Pancreas (tissue), 10 donors: ENCODE measurements around the gene BNIP3. TPM values are rescaled to one million over a fixed set of nuclear protein-coding genes. Genes with fewer than 3 reads are reported as not detected.
A peak's percentile ranks its signal among the peaks of the same experiment; 100 is the strongest.

ENCODE experiments used
- ATAC-seq, 4 donors: fragments of 200-7000 bp; cut with Tn5 transposase; one replicate each; pipeline versions ENCODE4 v1.8.0 to v1.9.1; 2020; ENCODE audit warnings: mild to moderate bottlenecking in 4 of 4, moderate library complexity in 4 of 4
- DNase-seq, 6 donors: peaks; one replicate each; pipeline ENCODE4 v3.0.0-alpha.2; 2020
- FAIRE-seq: peaks from 2 replicates; lab custom pipeline; 2012; peaks lifted over from hg19 to GRCh38; lab: Jason Lieb, UNC
- H3K27ac ChIP-seq, 4 donors: fragments of 200-600 bp; sonication (generic); 1 replicate in 3 of 4; 2 replicates in 1 of 4; pipeline versions ENCODE4 v1.5.0 to v1.8.0; 2020
- H3K27me3 ChIP-seq, 4 donors: fragments of 200-600 bp; one replicate each; pipeline ENCODE4 v1.8.0; 2021
- H3K36me3 ChIP-seq, 3 donors: fragments of 200-600 bp; sonication (generic) in 1 of 3; one replicate each; pipeline versions ENCODE4 v1.5.0 to v1.8.0; 2020 to 2021
- H3K4me1 ChIP-seq, 3 donors: fragments of 200-600 bp; one replicate each; pipeline ENCODE4 v1.8.0; 2021
- H3K4me3 ChIP-seq, 4 donors: fragments of 200-600 bp; sonication (generic) in 2 of 4; one replicate each; pipeline versions ENCODE4 v1.5.0 to v1.8.0; 2020 to 2021
- H3K9me3 ChIP-seq, 4 donors: fragments of 200-600 bp; one replicate each; pipeline ENCODE4 v1.8.0; 2021
- WGBS, 2 donors: extraction: QIAGEN DNeasy Blood & Tissue Kit; methylation state at CpG; one replicate each; pipeline ENCODE4 v1.1.7; 2013; 5-methylcytosine and 5-hydroxymethylcytosine counted together
- intact Hi-C, 3 donors: fragments of 100-400 bp; cut with DNase I; formaldehyde crosslinking; loops; one replicate each; pipeline versions ENCODE4 v1.11.1 to v1.14.2; 2022
- polyA plus RNA-seq, 2 donors: library from polyadenylated mRNA; stranded (reverse); fragments of 200-250 nt; gene quantifications; one replicate each; pipeline ENCODE4 v1.2.3, GENCODE V29; 2013
- total RNA-seq, 6 donors: library from RNA; stranded (reverse); fragmentation: NEBNext Ultra II Directional in 4 of 6; extraction: Animal tissue kit (Norgen Biotek cat#: 25700) in 4 of 6; gene quantifications; one replicate each; pipeline versions ENCODE4 v1.2.1 to v1.2.4, GENCODE V29; 2021 to 2023
- TF ChIP-seq, protein P1 (sequence below), 4 donors: fragments of 200-600 bp; sonication (generic) in 3 of 4; IDR thresholded peaks; one replicate each; pipeline versions ENCODE4 v1.5.0 to v1.8.0; 2021; ENCODE audit warnings: antibody characterized with exemption in 4 of 4
- donor health status: healthy with polysubstance abuse.
- donor health status: DM: no; HTN: no; CAD: no; lungs with moderate emphysema.
- donor health status: DM: no; HTN: no; CAD: no.
- donor health status: control.
- donor health status: control.
- donor health status: Bipolar disorder and iron deficiency.
- donor health status: DM: yes; HTN: yes; CAD: no.
- donor health status: DM: no; HTN: no; CAD: no.
- donor health status: DM: no; HTN: no; CAD: no.
- donor health status: DM: yes; HTN: yes; CAD: no.

Gene BNIP3
- total and polyA plus RNA-seq, 8 donors = 65.7 to 471 (median 142) TPM

DNA sequence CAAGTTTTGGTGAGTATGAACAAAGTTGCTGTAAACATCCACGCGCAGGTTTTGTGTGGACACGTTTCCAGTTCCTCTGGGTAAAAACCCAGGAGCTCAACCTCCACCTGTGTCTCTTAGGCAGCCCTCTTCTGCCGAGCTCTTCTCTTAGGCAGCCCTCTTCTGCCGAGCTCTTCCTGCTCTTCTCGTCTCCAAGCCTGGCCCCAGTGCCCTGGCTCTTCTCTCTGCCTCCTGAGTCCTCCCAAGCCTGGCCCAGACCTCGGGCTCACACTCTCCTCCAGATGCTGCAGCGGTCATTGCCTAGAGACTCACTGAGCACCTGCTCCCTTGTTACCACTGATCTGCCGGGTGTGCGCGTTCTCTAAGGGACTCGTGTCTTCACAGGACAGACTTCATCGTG lies 38.7 kb upstream of the BNIP3 start:
- peaks cover 0 to 5% (median 2%) of the 10 kb centered on the region in 4 donors for H3K27me3 ChIP-seq
- H3K4me1 ChIP-seq = peaks cover 0 to 3% (median 0%) of the 10 kb centered on the region in 3 donors
- ATAC-seq (no peak), FAIRE-seq (no peak), DNase-seq (no peak)
- intact Hi-C loops = loop anchor here in 2 of 3 donors (5.0 kb wide), 2 partner anchors 128 to 133 kb away; no protein-coding TSS in a partner anchor
- H3K4me3 ChIP-seq = no peak overlapping the region
- TF ChIP-seq, protein P1, sequence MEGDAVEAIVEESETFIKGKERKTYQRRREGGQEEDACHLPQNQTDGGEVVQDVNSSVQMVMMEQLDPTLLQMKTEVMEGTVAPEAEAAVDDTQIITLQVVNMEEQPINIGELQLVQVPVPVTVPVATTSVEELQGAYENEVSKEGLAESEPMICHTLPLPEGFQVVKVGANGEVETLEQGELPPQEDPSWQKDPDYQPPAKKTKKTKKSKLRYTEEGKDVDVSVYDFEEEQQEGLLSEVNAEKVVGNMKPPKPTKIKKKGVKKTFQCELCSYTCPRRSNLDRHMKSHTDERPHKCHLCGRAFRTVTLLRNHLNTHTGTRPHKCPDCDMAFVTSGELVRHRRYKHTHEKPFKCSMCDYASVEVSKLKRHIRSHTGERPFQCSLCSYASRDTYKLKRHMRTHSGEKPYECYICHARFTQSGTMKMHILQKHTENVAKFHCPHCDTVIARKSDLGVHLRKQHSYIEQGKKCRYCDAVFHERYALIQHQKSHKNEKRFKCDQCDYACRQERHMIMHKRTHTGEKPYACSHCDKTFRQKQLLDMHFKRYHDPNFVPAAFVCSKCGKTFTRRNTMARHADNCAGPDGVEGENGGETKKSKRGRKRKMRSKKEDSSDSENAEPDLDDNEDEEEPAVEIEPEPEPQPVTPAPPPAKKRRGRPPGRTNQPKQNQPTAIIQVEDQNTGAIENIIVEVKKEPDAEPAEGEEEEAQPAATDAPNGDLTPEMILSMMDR (IDR thresholded peaks at IDR 0.05) = no peak
- H3K9me3 ChIP-seq = no peaks in the 10 kb centered on the region
- no peaks in the 10 kb centered on the region for H3K36me3 ChIP-seq
- WGBS, 2 donors = 78 to 82% methylated on average over 13 of the region's 13 CpGs
- H3K27ac ChIP-seq = no peak overlapping the region

DNA sequence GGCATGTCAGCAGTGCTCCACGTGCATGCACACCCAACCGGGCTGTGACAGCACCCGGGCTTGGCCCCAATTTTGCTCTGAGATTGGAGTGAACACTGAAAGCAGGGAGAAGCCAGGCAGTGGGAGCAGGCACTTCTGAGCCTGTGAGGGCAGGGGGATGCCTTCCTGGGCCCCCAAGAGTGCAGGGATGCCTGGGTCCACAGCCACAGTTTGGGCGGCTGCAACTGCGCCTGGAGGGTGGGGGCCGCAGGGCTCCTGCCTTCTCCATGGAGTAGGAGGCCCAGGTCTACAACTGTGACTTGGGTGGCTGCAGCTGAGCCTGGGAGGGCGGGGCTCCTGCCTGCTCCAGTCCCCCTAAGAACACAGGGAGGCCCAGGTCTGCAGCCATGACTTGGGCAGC lies 37.6 kb upstream of the BNIP3 start:
- no peak overlapping the region for H3K4me3 ChIP-seq
- ATAC-seq = no peak
- no peak for FAIRE-seq
- intact Hi-C loops = no loop called here
- H3K27me3 ChIP-seq = peaks cover 0 to 5% (median 2%) of the 10 kb centered on the region in 4 donors
- H3K36me3 ChIP-seq = no peaks in the 10 kb centered on the region
- DNase-seq = no peak
- no peaks in the 10 kb centered on the region for H3K9me3 ChIP-seq
- TF ChIP-seq, protein P1 (IDR thresholded peaks at IDR 0.05) = no peak
- H3K4me1 ChIP-seq = peaks cover 0 to 3% (median 0%) of the 10 kb centered on the region in 3 donors
- 93 to 94% methylated on average over 7 of the region's 7 CpGs for WGBS, 2 donors
- H3K27ac ChIP-seq = no peak overlapping the region

DNA sequence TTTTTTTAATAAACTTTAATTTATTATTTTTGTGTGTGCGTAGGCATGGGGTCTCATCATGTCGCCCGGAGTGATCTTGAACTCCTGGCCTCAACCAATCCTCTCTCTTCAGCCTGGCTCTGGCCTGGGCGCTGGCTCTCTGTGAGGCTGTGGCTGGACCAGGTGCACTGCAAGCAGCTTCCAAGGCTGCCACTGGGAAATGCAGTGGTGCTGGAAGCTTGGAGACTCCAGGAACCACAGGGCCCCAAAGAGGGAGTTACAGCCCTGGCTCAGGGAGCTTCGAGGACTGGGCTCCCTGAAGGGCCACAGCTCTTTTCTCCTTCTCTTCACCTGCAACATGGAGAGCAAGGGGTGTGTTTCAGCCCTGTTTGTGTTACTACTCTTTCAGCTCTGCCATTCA lies 36.7 kb upstream of the BNIP3 start:
- Histone ChIP-seq H3K27me3 (no peaks in the 10 kb centered on the region), H3K36me3 (no peaks in the 10 kb centered on the region), H3K4me1 (peaks cover 0 to 3% (median 0%) of the 10 kb centered on the region in 3 donors), H3K4me3 (no peak overlapping the region), H3K9me3 (no peaks in the 10 kb centered on the region), H3K27ac (no peak overlapping the region)
- DNase-seq (peak in 1 of 6 donors; percentile 31), ATAC-seq (no peak), FAIRE-seq (no peak)
- TF ChIP-seq, protein P1 (IDR thresholded peaks at IDR 0.05) = no peak
- intact Hi-C loops = no loop called here
- WGBS, 2 donors = 71 to 95% methylated on average over 5 of the region's 5 CpGs

DNA sequence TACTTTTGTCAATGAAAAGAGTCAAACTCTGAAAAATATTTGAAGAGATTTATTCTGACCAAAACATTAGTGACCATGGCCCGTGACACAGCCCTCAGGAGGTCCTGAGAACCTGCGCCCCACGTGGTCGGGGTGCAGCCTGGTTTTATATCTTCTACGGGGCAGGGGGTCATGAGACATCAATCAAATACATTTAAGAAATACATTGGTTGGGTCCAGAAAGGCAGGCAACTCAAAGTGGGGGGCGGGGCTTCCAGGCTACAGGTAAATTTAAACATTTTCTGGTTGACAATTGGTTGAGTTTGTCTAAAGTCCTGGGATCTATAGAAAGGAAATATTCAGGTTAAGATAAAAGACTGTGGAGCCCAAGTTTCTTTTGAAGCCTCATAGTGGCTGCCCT lies 34.8 kb upstream of the BNIP3 start:
- no peaks in the 10 kb centered on the region for H3K36me3 ChIP-seq
- H3K27ac ChIP-seq = no peak overlapping the region
- TF ChIP-seq, protein P1 (IDR thresholded peaks at IDR 0.05) = no peak
- 64 to 83% methylated on average over 6 of the region's 6 CpGs for WGBS, 2 donors
- intact Hi-C loops = no loop called here
- no peak for ATAC-seq
- H3K27me3 ChIP-seq = no peaks in the 10 kb centered on the region
- H3K4me3 ChIP-seq = no peak overlapping the region
- no peak for FAIRE-seq
- H3K9me3 ChIP-seq = no peaks in the 10 kb centered on the region
- no peak for DNase-seq
- H3K4me1 ChIP-seq = peaks cover 0 to under 1% (median 0%) of the 10 kb centered on the region in 3 donors

DNA sequence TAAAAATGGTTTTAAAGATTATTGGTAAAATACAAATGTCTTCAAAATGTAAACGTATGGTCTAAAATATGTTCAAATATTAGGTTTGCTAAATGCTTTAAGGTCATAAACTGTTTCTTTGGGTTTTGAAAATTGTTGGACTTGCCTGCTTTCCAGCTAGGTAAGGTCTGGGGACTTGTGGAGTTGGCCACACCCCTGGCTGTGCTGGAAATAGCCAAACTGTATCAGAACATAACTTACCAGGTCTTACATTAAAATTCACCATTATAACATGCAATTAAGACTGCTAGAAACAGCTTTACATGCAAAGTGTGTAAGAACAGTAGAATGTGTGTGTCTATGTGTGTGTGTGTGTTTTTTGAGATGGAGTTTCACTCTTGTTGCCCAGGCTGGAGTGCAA lies 29.7 kb upstream of the BNIP3 start:
- H3K9me3 ChIP-seq = no peaks in the 10 kb centered on the region
- no peak for DNase-seq
- intact Hi-C loops = no loop called here
- no peaks in the 10 kb centered on the region for H3K36me3 ChIP-seq
- ATAC-seq = peak in 3 of 4 donors; percentile 37 to 66 (median 64)
- H3K4me3 ChIP-seq = no peak overlapping the region
- TF ChIP-seq, protein P1 (IDR thresholded peaks at IDR 0.05) = no peak
- H3K4me1 ChIP-seq = peaks cover 0 to 14% (median 4%) of the 10 kb centered on the region in 3 donors
- 36 to 60% methylated on average over 1 of the region's 1 CpG for WGBS, 2 donors
- FAIRE-seq = no peak
- no peaks in the 10 kb centered on the region for H3K27me3 ChIP-seq
- peak overlapping the region in 2 of 4 donors; percentile 8 to 35 for H3K27ac ChIP-seq
